ENCODE data around the gene SALL2.

SALL2 gene

DNA sequence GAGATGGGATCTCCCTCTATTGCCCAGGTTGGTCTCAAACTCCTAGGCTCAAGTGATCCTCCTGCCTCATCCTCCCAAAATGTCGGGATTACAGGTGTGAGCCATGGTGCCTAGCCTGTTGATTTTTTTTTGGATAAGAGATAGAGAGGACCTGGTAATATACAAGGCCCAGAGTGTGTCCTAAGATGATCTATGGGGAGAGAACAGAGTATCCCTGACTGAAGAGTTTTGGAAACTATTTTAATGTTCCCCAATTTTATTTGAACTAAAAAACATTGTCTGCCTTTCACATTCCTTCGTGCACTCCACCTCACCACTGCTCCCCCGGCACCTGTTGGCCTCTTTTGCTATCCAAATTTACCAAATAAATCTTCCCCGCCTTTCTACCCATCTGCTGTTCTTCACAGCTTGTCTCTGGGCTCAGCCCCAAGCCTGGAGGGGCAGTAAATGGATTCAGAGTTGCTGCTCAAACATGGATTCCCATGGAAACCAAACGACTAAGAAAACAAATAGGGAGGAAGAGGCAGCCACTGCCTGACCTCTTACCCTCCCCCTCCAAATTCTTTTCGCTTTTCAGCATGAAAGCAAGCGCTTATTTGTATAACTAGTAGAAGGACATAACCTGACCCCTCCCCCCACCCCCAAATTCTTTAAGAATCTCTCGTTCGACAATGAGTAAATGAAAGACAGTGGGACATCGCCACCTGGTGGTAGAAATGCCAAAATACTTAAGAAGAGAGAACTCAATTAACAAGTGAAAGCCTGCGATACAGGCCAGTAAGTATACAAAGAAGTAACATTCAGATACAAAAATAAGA is 31.1 kb upstream of the SALL2 start:
- peak; percentile 87 for TF ChIP-seq RAD21 (IDR thresholded peaks at IDR 0.05; ENCODE audit: low read depth)
- no peak for TF ChIP-seq NFIC (IDR thresholded peaks at IDR 0.05)
- TF ChIP-seq TEAD4 (IDR thresholded peaks at IDR 0.05): peak; percentile 76
- TF ChIP-seq YY1 (IDR thresholded peaks at IDR 0.05; ENCODE audit: low read depth): no peak
- TF ChIP-seq, protein P1, sequence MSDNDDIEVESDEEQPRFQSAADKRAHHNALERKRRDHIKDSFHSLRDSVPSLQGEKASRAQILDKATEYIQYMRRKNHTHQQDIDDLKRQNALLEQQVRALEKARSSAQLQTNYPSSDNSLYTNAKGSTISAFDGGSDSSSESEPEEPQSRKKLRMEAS (IDR thresholded peaks at IDR 0.05): no peak
- no peak for TF ChIP-seq EP300 (IDR thresholded peaks at IDR 0.05; ENCODE audit: borderline replicate concordance)
- TF ChIP-seq, protein P2, sequence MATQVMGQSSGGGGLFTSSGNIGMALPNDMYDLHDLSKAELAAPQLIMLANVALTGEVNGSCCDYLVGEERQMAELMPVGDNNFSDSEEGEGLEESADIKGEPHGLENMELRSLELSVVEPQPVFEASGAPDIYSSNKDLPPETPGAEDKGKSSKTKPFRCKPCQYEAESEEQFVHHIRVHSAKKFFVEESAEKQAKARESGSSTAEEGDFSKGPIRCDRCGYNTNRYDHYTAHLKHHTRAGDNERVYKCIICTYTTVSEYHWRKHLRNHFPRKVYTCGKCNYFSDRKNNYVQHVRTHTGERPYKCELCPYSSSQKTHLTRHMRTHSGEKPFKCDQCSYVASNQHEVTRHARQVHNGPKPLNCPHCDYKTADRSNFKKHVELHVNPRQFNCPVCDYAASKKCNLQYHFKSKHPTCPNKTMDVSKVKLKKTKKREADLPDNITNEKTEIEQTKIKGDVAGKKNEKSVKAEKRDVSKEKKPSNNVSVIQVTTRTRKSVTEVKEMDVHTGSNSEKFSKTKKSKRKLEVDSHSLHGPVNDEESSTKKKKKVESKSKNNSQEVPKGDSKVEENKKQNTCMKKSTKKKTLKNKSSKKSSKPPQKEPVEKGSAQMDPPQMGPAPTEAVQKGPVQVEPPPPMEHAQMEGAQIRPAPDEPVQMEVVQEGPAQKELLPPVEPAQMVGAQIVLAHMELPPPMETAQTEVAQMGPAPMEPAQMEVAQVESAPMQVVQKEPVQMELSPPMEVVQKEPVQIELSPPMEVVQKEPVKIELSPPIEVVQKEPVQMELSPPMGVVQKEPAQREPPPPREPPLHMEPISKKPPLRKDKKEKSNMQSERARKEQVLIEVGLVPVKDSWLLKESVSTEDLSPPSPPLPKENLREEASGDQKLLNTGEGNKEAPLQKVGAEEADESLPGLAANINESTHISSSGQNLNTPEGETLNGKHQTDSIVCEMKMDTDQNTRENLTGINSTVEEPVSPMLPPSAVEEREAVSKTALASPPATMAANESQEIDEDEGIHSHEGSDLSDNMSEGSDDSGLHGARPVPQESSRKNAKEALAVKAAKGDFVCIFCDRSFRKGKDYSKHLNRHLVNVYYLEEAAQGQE (IDR thresholded peaks at IDR 0.05; ENCODE audit: low read depth): no peak
- TF ChIP-seq CEBPB (IDR thresholded peaks at IDR 0.05): no peak
- TF ChIP-seq ZBTB7A (IDR thresholded peaks at IDR 0.05; ENCODE audit: low read depth): no peak
- no peak for TF ChIP-seq TAF1 (IDR thresholded peaks at IDR 0.05; ENCODE audit: low read depth)
- TF ChIP-seq FOXM1 (IDR thresholded peaks at IDR 0.05; ENCODE audit: borderline replicate concordance, low read depth): no peak
- TF ChIP-seq EGR1 (IDR thresholded peaks at IDR 0.05): no peak
- TF ChIP-seq CREB1 (IDR thresholded peaks at IDR 0.05; ENCODE audit: low read depth): no peak
- no peak for TF ChIP-seq TCF12 (IDR thresholded peaks at IDR 0.05; ENCODE audit: low read depth)
- TF ChIP-seq, protein P3, sequence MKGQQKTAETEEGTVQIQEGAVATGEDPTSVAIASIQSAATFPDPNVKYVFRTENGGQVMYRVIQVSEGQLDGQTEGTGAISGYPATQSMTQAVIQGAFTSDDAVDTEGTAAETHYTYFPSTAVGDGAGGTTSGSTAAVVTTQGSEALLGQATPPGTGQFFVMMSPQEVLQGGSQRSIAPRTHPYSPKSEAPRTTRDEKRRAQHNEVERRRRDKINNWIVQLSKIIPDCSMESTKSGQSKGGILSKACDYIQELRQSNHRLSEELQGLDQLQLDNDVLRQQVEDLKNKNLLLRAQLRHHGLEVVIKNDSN (IDR thresholded peaks at IDR 0.05): no peak

DNA sequence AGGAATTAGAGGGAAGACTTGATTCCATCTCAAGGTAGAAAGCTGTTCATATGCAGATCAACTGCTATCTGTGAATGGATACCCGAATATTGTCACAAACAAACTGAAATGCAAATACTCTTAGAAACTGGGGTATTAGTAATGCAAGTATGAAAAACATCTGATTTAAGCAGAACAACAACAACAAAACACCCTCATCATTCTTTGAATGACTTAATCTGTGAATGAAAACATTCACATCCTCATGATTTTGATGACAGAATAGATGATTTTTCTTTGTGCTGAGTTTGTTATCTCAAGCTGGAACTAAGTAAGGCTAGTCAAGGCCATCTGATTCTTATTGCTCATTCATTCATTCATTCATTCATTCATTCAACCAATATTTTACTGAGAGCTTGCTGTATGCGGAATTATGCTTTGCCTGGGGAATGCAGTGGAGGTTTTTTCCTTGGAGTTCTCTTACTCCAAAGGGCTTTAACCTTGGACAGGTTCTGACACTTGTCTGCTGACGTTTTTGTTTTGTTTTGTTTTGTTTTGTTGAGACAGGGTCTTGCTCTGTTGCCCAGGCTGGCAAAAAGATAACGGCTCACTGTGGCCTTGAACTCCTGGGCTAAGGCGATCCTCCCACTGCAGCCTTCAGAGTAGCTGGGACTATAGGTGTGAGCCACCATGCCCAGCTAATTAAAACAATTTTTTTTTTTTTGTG is 30.4 kb upstream of the SALL2 start:
- no peak for TF ChIP-seq ZBTB7A (IDR thresholded peaks at IDR 0.05; ENCODE audit: low read depth)
- TF ChIP-seq, protein P1 (IDR thresholded peaks at IDR 0.05): no peak
- TF ChIP-seq TAF1 (IDR thresholded peaks at IDR 0.05; ENCODE audit: low read depth): no peak
- TF ChIP-seq NFIC (IDR thresholded peaks at IDR 0.05): no peak
- no peak for TF ChIP-seq FOXM1 (IDR thresholded peaks at IDR 0.05; ENCODE audit: borderline replicate concordance, low read depth)
- TF ChIP-seq TEAD4 (IDR thresholded peaks at IDR 0.05): no peak
- TF ChIP-seq, protein P3 (IDR thresholded peaks at IDR 0.05): no peak

DNA sequence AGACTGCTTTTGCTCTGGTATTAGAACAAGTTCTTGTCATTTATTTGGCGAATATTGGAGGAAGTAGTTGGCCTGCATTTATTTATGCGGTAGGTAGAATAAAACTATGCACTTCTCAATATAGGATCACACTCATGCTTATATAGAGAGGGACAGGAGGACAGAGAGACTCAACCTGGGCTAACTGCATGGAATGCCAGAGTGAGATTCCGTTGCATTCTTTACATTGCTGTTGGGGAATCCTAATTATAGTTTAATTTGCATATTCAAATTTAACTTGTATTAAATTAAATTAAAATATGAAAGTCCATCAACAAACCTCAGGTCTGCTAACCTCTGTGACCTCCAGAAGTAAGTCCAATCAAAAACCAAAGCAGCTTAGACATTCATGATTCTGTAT is 27.1 kb upstream of the SALL2 start:
- no peak for TF ChIP-seq TEAD4 (IDR thresholded peaks at IDR 0.05)
- TF ChIP-seq, protein P3 (IDR thresholded peaks at IDR 0.05): no peak
- TF ChIP-seq, protein P2 (IDR thresholded peaks at IDR 0.05; ENCODE audit: low read depth): no peak
- TF ChIP-seq NFIC (IDR thresholded peaks at IDR 0.05): no peak

DNA sequence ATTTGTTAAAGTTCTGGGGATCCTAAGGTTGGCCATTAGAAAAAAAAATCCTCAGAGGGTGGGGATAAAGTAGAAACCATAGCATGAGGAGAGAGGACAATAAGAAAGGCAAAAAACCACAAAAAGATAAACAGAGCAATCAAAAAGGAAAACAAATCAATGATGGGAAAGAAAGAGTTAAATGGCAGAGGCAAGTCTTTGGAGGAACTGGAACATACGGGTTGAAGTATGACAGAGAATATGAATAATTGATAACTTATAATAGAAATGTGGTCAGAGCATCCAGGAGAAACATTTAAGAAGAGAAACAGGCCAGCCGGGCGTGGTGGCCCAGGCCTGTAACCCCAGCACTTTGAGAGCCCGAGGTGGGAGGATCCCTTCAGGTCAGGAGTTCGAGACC is 17.8 kb upstream of the SALL2 start:
- no peak for TF ChIP-seq EP300 (IDR thresholded peaks at IDR 0.05; ENCODE audit: borderline replicate concordance)
- no peak for TF ChIP-seq EGR1 (IDR thresholded peaks at IDR 0.05)

DNA sequence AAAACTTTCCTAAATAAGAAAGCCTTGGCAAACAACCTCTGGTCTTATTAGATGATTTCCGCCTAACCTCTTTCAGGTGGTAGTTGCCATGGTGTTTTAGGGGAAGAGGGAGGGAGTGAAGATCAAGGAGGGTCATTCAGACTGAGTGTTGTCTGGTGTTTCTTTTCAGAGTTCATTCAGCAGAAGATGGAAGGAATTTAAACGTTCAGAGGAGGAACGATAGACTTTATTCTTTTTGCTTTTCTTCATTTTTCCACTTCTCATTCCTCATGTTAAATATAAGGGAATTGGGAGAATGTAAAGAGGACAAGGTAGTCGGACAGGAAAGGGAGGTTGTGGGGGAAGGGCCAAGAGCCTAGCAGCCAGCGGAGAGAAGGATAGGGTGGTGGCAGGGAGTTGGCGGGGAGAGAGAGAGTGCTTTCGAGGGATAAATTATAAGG is 17.4 kb upstream of the SALL2 start:
- TF ChIP-seq TCF12 (IDR thresholded peaks at IDR 0.05; ENCODE audit: low read depth) (no peak), EP300 (IDR thresholded peaks at IDR 0.05; ENCODE audit: borderline replicate concordance) (no peak), NFIC (IDR thresholded peaks at IDR 0.05) (no peak), RAD21 (IDR thresholded peaks at IDR 0.05; ENCODE audit: low read depth) (no peak), CREB1 (IDR thresholded peaks at IDR 0.05; ENCODE audit: low read depth) (no peak), EGR1 (IDR thresholded peaks at IDR 0.05) (no peak)
- TF ChIP-seq, protein P3 (IDR thresholded peaks at IDR 0.05): no peak

All from Ishikawa (cell line).